Testis (tissue), 2 donors: Measurements from ENCODE around the gene TRUB1.

Experiments
- CTCF ChIP-seq, 3 experiments: fragments of 450-650 bp in 2 of 3; fragments of 200-600 bp in 1 of 3; sonication (generic) in 1 of 3; IDR thresholded peaks; one replicate each; pipeline ENCODE4 v1.5.1; 2016 to 2019; ENCODE audit warnings: antibody characterized with exemption in 3 of 3, mild to moderate bottlenecking in 2 of 3, moderate library complexity in 1 of 3
- POLR2A ChIP-seq: fragments of 450-650 bp; IDR thresholded peaks from one replicate; pipeline ENCODE4 v1.6.1; 2017; ENCODE audit warnings: antibody characterized with exemption, mild to moderate bottlenecking, moderate library complexity

GRCh38 chr10:114987995-114988394, 50.0 kb downstream of the TRUB1 start:
- TF ChIP-seq POLR2A (no peak), CTCF (IDR thresholded peaks at IDR 0.05) (no peak)
